MCF 10A (cell line): ENCODE data around the gene DTD1. TPM values are rescaled to one million over a fixed set of nuclear protein-coding genes. Genes with fewer than 3 reads are reported as not detected.
"Not testable (repeated sequence)": the region's sequence is repeated elsewhere in the genome, so short reads cannot be mapped to it uniquely, and the experiment has no call there.

Experiments
- BruUV-seq: library from RNA; stranded (reverse); fragments of 400-500 nt; replicated peaks from 2 replicates; lab custom pipeline; 2021; lab: Mats Ljungman, UMichigan
- CTCF ChIA-PET: fragments of 300-600 bp; sonication (Branson Sonifier 250); formaldehyde crosslinking; extraction: SDS; loops from one replicate; lab custom pipeline; 2021; ENCODE audit warnings: antibody characterized with exemption, inconsistent platforms; lab: Yijun Ruan, JAX
- POLR2A ChIA-PET: fragments of 300-600, 350-650 bp; sonication (Branson Sonifier 250); formaldehyde crosslinking; extraction: SDS; loops from one replicate; lab custom pipeline; 2020; ENCODE audit warnings: antibody characterized with exemption, inconsistent platforms; lab: Yijun Ruan, JAX
- DNase-seq: peaks from one replicate; pipeline ENCODE4 v3.0.0-alpha.2; 2018; ENCODE audit not compliant: unreplicated experiment
- H3K27ac Mint-ChIP-seq: one replicate; pipeline ENCODE4 v1.8.0; 2022; ENCODE audit warnings: mild to moderate bottlenecking, low read depth, mixed read lengths; ENCODE audit not compliant: unreplicated experiment
- H3K27me3 Mint-ChIP-seq: one replicate; pipeline ENCODE4 v1.8.0; 2022; ENCODE audit warnings: mixed read lengths; ENCODE audit not compliant: insufficient read depth, unreplicated experiment
- H3K36me3 Mint-ChIP-seq: one replicate; pipeline ENCODE4 v1.8.0; 2022; ENCODE audit warnings: mild to moderate bottlenecking, moderate library complexity, mixed read lengths; ENCODE audit not compliant: insufficient read depth, unreplicated experiment
- H3K4me1 Mint-ChIP-seq: one replicate; pipeline ENCODE4 v1.8.0; 2022; ENCODE audit warnings: mixed read lengths; ENCODE audit not compliant: insufficient read depth, unreplicated experiment
- H3K4me3 Mint-ChIP-seq: one replicate; pipeline ENCODE4 v1.8.0; 2022; ENCODE audit warnings: mild to moderate bottlenecking, moderate library complexity, mixed read lengths; ENCODE audit not compliant: unreplicated experiment
- H3K9me3 Mint-ChIP-seq: one replicate; pipeline ENCODE4 v1.8.0; 2022; ENCODE audit warnings: mixed read lengths; ENCODE audit not compliant: unreplicated experiment
- CTCF ChIP-seq: fragments of 200-600 bp; IDR thresholded peaks from one replicate; pipeline ENCODE4 v1.8.0; 2022; ENCODE audit warnings: antibody characterized with exemption, mild to moderate bottlenecking; ENCODE audit not compliant: unreplicated experiment
- intact Hi-C: fragments of 100-400 bp; cut with micrococcal nuclease; formaldehyde crosslinking; loops from 2 replicates; pipeline ENCODE4 v1.14.1; 2022
- total RNA-seq: library from RNA; stranded (reverse); gene quantifications from 2 replicates; pipeline ENCODE4 v1.2.3, GENCODE V29; 2022

Gene DTD1
- total RNA-seq, 1 experiment from 2014 or later: 101 TPM

- Mint-ChIP-seq H3K4me1 (no peaks in the 10 kb centered on the region), H3K27ac (no peak overlapping the region), H3K27me3 (no peaks in the 10 kb centered on the region), H3K4me3 (no peak overlapping the region), H3K9me3 (no peaks in the 10 kb centered on the region), H3K36me3 (no peaks in the 10 kb centered on the region)
- no peak for DNase-seq
- intact Hi-C loops: no loop called here
- CTCF ChIA-PET: interaction anchor here (0.6 to 0.9 kb wide), 3 partner anchors 15 to 558 kb away, joined by 3 read pairs; no protein-coding TSS in a partner anchor
- POLR2A ChIA-PET: no interaction called here
- BruUV-seq: no TSS peak
- TF ChIP-seq CTCF: no peak
Observed at GRCh38 chr20:18780385-18781130, 192.7 kb downstream of the DTD1 start.

GRCh38 chr20:18781509-18781908 is 193.7 kb downstream of the DTD1 start:
- POLR2A ChIA-PET: no interaction called here

GRCh38 chr20:18783385-18783959 is 195.6 kb downstream of the DTD1 start:
- no peak for TF ChIP-seq CTCF
- Mint-ChIP-seq H3K27ac (no peak overlapping the region), H3K36me3 (no peaks in the 10 kb centered on the region), H3K9me3 (no peaks in the 10 kb centered on the region), H3K27me3 (no peaks in the 10 kb centered on the region), H3K4me1 (no peaks in the 10 kb centered on the region), H3K4me3 (no peak overlapping the region)
- CTCF ChIA-PET: no interaction called here
- BruUV-seq: no TSS peak
- intact Hi-C loops: no loop called here
- peak; percentile 2 for DNase-seq
- POLR2A ChIA-PET: no interaction called here

More at GRCh38 chr20:18781509-18781908, 193.7 kb downstream of the DTD1 start:
- BruUV-seq: no TSS peak
- no peaks in the 10 kb centered on the region for H3K36me3 Mint-ChIP-seq
- intact Hi-C loops: no loop called here
- CTCF ChIA-PET: interaction anchor here (0.5 to 0.9 kb wide), 2 partner anchors 16 to 427 kb away, joined by 3 read pairs; no protein-coding TSS in a partner anchor
- no peak overlapping the region for H3K27ac Mint-ChIP-seq
- H3K27me3 Mint-ChIP-seq: no peaks in the 10 kb centered on the region
- no peak for TF ChIP-seq CTCF
- no peaks in the 10 kb centered on the region for H3K4me1 Mint-ChIP-seq
- H3K4me3 Mint-ChIP-seq: no peak overlapping the region
- DNase-seq: no peak
- H3K9me3 Mint-ChIP-seq: no peaks in the 10 kb centered on the region

GRCh38 chr20:18787046-18787445 is 199.2 kb downstream of the DTD1 start:
- H3K4me3 Mint-ChIP-seq, BruUV-seq, POLR2A ChIA-PET, H3K4me1 Mint-ChIP-seq, DNase-seq, intact Hi-C loops, H3K27me3 Mint-ChIP-seq, H3K9me3 Mint-ChIP-seq, CTCF ChIA-PET, H3K27ac Mint-ChIP-seq, H3K36me3 Mint-ChIP-seq: not testable (repeated sequence)
